ENCODE data around the gene ATRNL1. TPM values are rescaled to one million over a fixed set of nuclear protein-coding genes. Genes with fewer than 3 reads are reported as not detected.

Gene ATRNL1
- polyA plus RNA-seq, 2 of the 4 experiments (the other 2 are of a cell fraction) = 0.13 to 0.34 TPM

DNA sequence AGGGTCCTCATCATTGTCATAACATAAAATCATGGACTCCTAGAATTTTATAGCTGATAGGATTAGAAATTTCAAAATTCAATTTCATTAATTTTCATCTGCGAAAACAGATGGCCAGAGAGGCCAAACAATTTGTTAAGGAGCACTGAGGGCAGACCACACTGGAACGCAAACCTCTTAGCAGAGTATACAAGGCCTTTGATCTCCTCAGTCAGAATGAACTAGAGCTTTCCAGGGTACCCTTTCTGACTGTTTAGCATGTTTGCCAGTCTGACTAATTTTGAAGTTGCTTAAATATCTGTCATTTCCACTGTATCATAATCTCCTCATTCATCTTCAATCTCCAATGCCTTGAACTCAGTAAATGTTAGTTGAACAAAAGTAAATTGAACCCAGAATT, 41.9 kb upstream of the ATRNL1 start:
- DNase-seq (ENCODE audit: low read depth in 1 of 2, low spot score in 1 of 2) (no peak), FAIRE-seq (no peak), ATAC-seq (no peak)
- TF ChIP-seq, protein P1, sequence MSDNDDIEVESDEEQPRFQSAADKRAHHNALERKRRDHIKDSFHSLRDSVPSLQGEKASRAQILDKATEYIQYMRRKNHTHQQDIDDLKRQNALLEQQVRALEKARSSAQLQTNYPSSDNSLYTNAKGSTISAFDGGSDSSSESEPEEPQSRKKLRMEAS (IDR thresholded peaks at IDR 0.05) = no peak
- TF ChIP-seq JUN (IDR thresholded peaks at IDR 0.05) = no peak
- no peak for TF ChIP-seq POLR2AphosphoS2 (conservative IDR thresholded peaks at IDR 0.05; ENCODE audit: low read length)
- TF ChIP-seq NR3C1 (IDR thresholded peaks at IDR 0.05) = no peak
- TF ChIP-seq, protein P2, sequence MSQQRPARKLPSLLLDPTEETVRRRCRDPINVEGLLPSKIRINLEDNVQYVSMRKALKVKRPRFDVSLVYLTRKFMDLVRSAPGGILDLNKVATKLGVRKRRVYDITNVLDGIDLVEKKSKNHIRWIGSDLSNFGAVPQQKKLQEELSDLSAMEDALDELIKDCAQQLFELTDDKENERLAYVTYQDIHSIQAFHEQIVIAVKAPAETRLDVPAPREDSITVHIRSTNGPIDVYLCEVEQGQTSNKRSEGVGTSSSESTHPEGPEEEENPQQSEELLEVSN (IDR thresholded peaks at IDR 0.05; ENCODE audit: borderline replicate concordance, low read depth) = no peak
- TF ChIP-seq KDM1A (IDR thresholded peaks at IDR 0.05; ENCODE audit: low read depth) = no peak
- no peak for TF ChIP-seq MAZ (IDR thresholded peaks at IDR 0.05; ENCODE audit: borderline replicate concordance, low read depth, low read length)
- no peak for TF ChIP-seq CEBPB (IDR thresholded peaks at IDR 0.05)
- no peak for TF ChIP-seq GATA3 (IDR thresholded peaks at IDR 0.05; ENCODE audit: borderline replicate concordance)
- TF ChIP-seq HES2 (IDR thresholded peaks at IDR 0.05) = no peak
- no peak for TF ChIP-seq SMC3 (IDR thresholded peaks at IDR 0.05)
- TF ChIP-seq HDAC2 (IDR thresholded peaks at IDR 0.05) = no peak
- Histone ChIP-seq H3K4me1 (no peaks in the 10 kb centered on the region), H3K27ac (no peak overlapping the region), H3K4me2 (no peak overlapping the region), H3K9me3 (no peaks in the 10 kb centered on the region), H3K4me3 (no peak overlapping the region)
- POLR2A ChIA-PET = no interaction called here
- CTCF ChIA-PET = interaction anchor here (2.9 kb wide), 1 partner anchor 174 kb away, joined by 6 read pairs; no protein-coding TSS in a partner anchor
- WGBS (ENCODE audit: missing lambda C conversion rate) = 71% methylated on average over 2 of the region's 2 CpGs

GRCh38 chr10:115052226-115052625, 40.9 kb upstream of the ATRNL1 start:
- Histone ChIP-seq H3K4me1 (no peaks in the 10 kb centered on the region), H3K27ac (no peak overlapping the region), H3K4me3 (no peak overlapping the region), H3K4me2 (no peak overlapping the region), H3K9me3 (no peaks in the 10 kb centered on the region)
- FAIRE-seq = no peak
- ChIA-PET POLR2A (no interaction called here), CTCF (no interaction called here)
- WGBS (ENCODE audit: missing lambda C conversion rate) = 85% methylated on average over 3 of the region's 3 CpGs
- TF ChIP-seq HEYL (CRISPR knock-in tag; IDR thresholded peaks at IDR 0.05) (no peak), SREBF2 (IDR thresholded peaks at IDR 0.05) (no peak), MAFK (IDR thresholded peaks at IDR 0.05; ENCODE audit: partially characterized antibody) (no peak), CHD2 (IDR thresholded peaks at IDR 0.05; ENCODE audit: low read length, partially characterized antibody) (no peak)
- TF ChIP-seq, protein P3, sequence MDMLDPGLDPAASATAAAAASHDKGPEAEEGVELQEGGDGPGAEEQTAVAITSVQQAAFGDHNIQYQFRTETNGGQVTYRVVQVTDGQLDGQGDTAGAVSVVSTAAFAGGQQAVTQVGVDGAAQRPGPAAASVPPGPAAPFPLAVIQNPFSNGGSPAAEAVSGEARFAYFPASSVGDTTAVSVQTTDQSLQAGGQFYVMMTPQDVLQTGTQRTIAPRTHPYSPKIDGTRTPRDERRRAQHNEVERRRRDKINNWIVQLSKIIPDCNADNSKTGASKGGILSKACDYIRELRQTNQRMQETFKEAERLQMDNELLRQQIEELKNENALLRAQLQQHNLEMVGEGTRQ (IDR thresholded peaks at IDR 0.05) = no peak
- ATAC-seq = no peak
- no peak for DNase-seq (ENCODE audit: low read depth in 1 of 2, low spot score in 1 of 2)

DNA sequence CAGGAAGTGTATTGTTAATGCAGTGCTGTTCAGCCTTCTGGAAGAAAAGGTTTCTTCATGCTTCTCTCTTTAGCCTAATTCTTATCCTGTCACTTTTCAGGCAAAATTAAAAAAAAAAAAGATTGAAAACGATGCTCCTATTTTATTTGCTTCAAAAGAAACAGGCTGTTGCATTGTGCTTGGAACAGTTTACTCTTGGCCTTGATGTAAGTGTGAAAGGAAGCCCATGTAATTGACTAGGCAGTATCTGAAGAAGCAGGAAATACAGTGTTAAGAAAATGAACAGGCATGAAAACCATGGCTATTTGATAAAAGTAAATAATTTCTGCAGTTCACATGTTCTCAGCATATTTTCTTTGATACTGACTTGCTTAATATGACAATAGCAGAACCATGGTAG, 40.4 kb upstream of the ATRNL1 start:
- no peak for TF ChIP-seq NPAS2 (CRISPR knock-in tag; IDR thresholded peaks at IDR 0.05; ENCODE audit: borderline replicate concordance)
- TF ChIP-seq GATA3 (IDR thresholded peaks at IDR 0.05; ENCODE audit: borderline replicate concordance) = no peak
- TF ChIP-seq MYC (IDR thresholded peaks at IDR 0.05; ENCODE audit: borderline replicate concordance, low read length) = no peak
- no peak for TF ChIP-seq ZSCAN20 (CRISPR knock-in tag; IDR thresholded peaks at IDR 0.05)
- TF ChIP-seq KDM5A (IDR thresholded peaks at IDR 0.05) = no peak
- no peak for TF ChIP-seq RNF2 (IDR thresholded peaks at IDR 0.05; ENCODE audit: borderline replicate concordance, low read depth)
- TF ChIP-seq FOXS1 (CRISPR knock-in tag; IDR thresholded peaks at IDR 0.05) = no peak
- TF ChIP-seq, protein P1 (IDR thresholded peaks at IDR 0.05) = no peak
- no peak for TF ChIP-seq CHD2 (IDR thresholded peaks at IDR 0.05; ENCODE audit: low read length, partially characterized antibody)
- no peak for TF ChIP-seq CBX2 (IDR thresholded peaks at IDR 0.05; ENCODE audit: borderline replicate concordance, low read depth)
- Histone ChIP-seq H3K4me2 (no peak overlapping the region), H3K4me1 (no peaks in the 10 kb centered on the region), H3K9me3 (no peaks in the 10 kb centered on the region), H3K27ac (no peak overlapping the region), H3K4me3 (no peak overlapping the region)
- DNase-seq (ENCODE audit: low read depth in 1 of 2, low spot score in 1 of 2) (no peak), ATAC-seq (no peak), FAIRE-seq (no peak)
- 0% methylated on average over 1 of the region's 1 CpG for WGBS (ENCODE audit: missing lambda C conversion rate)
- POLR2A ChIA-PET = no interaction called here
- CTCF ChIA-PET = no interaction called here

All from A549 (cell line).